Measurements from ENCODE around the gene CFAP57. TPM values are rescaled to one million over a fixed set of nuclear protein-coding genes. Genes with fewer than 3 reads are reported as not detected.

Gene CFAP57
- total RNA-seq, 1 donor from 2014 or later: not detected

GRCh38 chr1:43143441-43143888 lies 28.7 kb upstream of the CFAP57 start:
- no peak overlapping the region for H3K27ac ChIP-seq
- DNase-seq (ENCODE audit: low spot score in 2 of 2): no peak
- H3K4me3 ChIP-seq: no peak overlapping the region
- no peaks in the 10 kb centered on the region for H3K27me3 ChIP-seq
- TF ChIP-seq CTCF (IDR thresholded peaks at IDR 0.05): no peak
- H3K9me3 ChIP-seq: no peaks in the 10 kb centered on the region
- H3K36me3 ChIP-seq: no peaks in the 10 kb centered on the region
- H3K4me1 ChIP-seq: peaks cover 0 to 6% of the 10 kb centered on the region in 2 donors
- intact Hi-C loops (cut with DNase I): no loop called here

- H3K4me1 ChIP-seq: peaks cover 0 to 6% of the 10 kb centered on the region in 2 donors
- H3K27ac ChIP-seq: no peak overlapping the region
- no peak overlapping the region for H3K4me3 ChIP-seq
- no peak for DNase-seq (ENCODE audit: low spot score in 2 of 2)
- TF ChIP-seq CTCF (IDR thresholded peaks at IDR 0.05): no peak
- intact Hi-C loops (cut with DNase I): no loop called here
- H3K9me3 ChIP-seq: no peaks in the 10 kb centered on the region
- no peaks in the 10 kb centered on the region for H3K36me3 ChIP-seq
- H3K27me3 ChIP-seq: no peaks in the 10 kb centered on the region
These were observed 27.9 kb upstream of the CFAP57 start for GRCh38 chr1:43144237-43144636.

GRCh38 chr1:43147625-43148327 lies 24.4 kb upstream of the CFAP57 start:
- Histone ChIP-seq H3K9me3 (no peaks in the 10 kb centered on the region), H3K4me3 (peak overlapping the region; percentile 37 to 61), H3K4me1 (peaks cover 0 to 6% of the 10 kb centered on the region in 2 donors), H3K27me3 (no peaks in the 10 kb centered on the region), H3K27ac (no peak overlapping the region), H3K36me3 (no peaks in the 10 kb centered on the region)
- no peak for TF ChIP-seq CTCF (IDR thresholded peaks at IDR 0.05)
- DNase-seq (ENCODE audit: low spot score in 2 of 2): peak; percentile 13 to 70
- intact Hi-C loops (cut with DNase I): no loop called here

- H3K9me3 ChIP-seq: no peaks in the 10 kb centered on the region
- H3K4me3 ChIP-seq: no peak overlapping the region
- no peak for TF ChIP-seq CTCF (IDR thresholded peaks at IDR 0.05)
- intact Hi-C loops (cut with DNase I): no loop called here
- peaks cover 0 to 6% of the 10 kb centered on the region in 2 donors for H3K4me1 ChIP-seq
- no peaks in the 10 kb centered on the region for H3K27me3 ChIP-seq
- no peaks in the 10 kb centered on the region for H3K36me3 ChIP-seq
- H3K27ac ChIP-seq: no peak overlapping the region
- DNase-seq (ENCODE audit: low spot score in 2 of 2): no peak
These were observed 22.2 kb upstream of the CFAP57 start for GRCh38 chr1:43149889-43150288.

- intact Hi-C loops (cut with DNase I): no loop called here
- DNase-seq (ENCODE audit: low spot score in 2 of 2): no peak
These were observed 19.3 kb upstream of the CFAP57 start for GRCh38 chr1:43152866-43153265.

More at GRCh38 chr1:43152866-43153265, 19.3 kb upstream of the CFAP57 start:
- Histone ChIP-seq H3K27ac (no peak overlapping the region), H3K36me3 (no peaks in the 10 kb centered on the region), H3K9me3 (no peaks in the 10 kb centered on the region), H3K4me1 (peaks cover 0 to 1% of the 10 kb centered on the region in 2 donors), H3K4me3 (no peak overlapping the region), H3K27me3 (no peaks in the 10 kb centered on the region)
- TF ChIP-seq CTCF (IDR thresholded peaks at IDR 0.05): no peak
